Liver (tissue), 3 donors: ENCODE results near the gene AKNAD1.

Source experiments
- ATF3 ChIP-seq: IDR thresholded peaks from 2 replicates; pipeline ENCODE4 v1.6.1; 2016; ENCODE audit warnings: antibody characterized with exemption
- CTCF ChIP-seq: fragments of 150-350 bp; IDR thresholded peaks from 2 replicates; pipeline ENCODE4 v1.5.1; 2017; ENCODE audit warnings: improper control_type of control experiment, low read depth, low read length; ENCODE audit not compliant: missing input control
- FOXA1 ChIP-seq: IDR thresholded peaks from 2 replicates; pipeline ENCODE4 v1.6.1; 2016; ENCODE audit warnings: antibody characterized with exemption
- GABPA ChIP-seq, 2 donors: IDR thresholded peaks in 1 of 2; conservative IDR thresholded peaks in 1 of 2; 2 replicates each; pipeline ENCODE4 v1.6.1; 2016; ENCODE audit warnings: antibody characterized with exemption in 2 of 2, mild to moderate bottlenecking in 1 of 2, moderate library complexity in 1 of 2
- HNF4A ChIP-seq, 2 donors: conservative IDR thresholded peaks; 2 replicates each; pipeline ENCODE4 v1.6.1; 2016; ENCODE audit warnings: antibody characterized with exemption in 2 of 2, mild to moderate bottlenecking in 2 of 2
- MAX ChIP-seq: IDR thresholded peaks from 2 replicates; pipeline ENCODE4 v1.6.1; 2016; ENCODE audit warnings: antibody characterized with exemption
- REST ChIP-seq: IDR thresholded peaks from 2 replicates; pipeline ENCODE4 v1.6.1; 2016; ENCODE audit warnings: antibody characterized with exemption, mild to moderate bottlenecking
- RXRA ChIP-seq, 2 donors: IDR thresholded peaks; 2 replicates each; pipeline ENCODE4 v1.6.1; 2017 to 2018; ENCODE audit warnings: antibody characterized with exemption in 2 of 2, mild to moderate bottlenecking in 1 of 2
- SP1 ChIP-seq: IDR thresholded peaks from 2 replicates; pipeline ENCODE4 v1.6.1; 2018; ENCODE audit warnings: antibody characterized with exemption, mild to moderate bottlenecking
- TAF1 ChIP-seq: conservative IDR thresholded peaks from 2 replicates; pipeline ENCODE4 v1.6.1; 2016; ENCODE audit warnings: antibody characterized with exemption, mild to moderate bottlenecking
- YY1 ChIP-seq: IDR thresholded peaks from 2 replicates; pipeline ENCODE4 v1.6.1; 2016; ENCODE audit warnings: antibody characterized with exemption, mild to moderate bottlenecking
- ZBTB33 ChIP-seq: IDR thresholded peaks from 2 replicates; pipeline ENCODE4 v1.6.1; 2016; ENCODE audit warnings: antibody characterized with exemption
- donor health status: healthy.
- donor health status: healthy.

- TF ChIP-seq SP1 (no peak), CTCF (no peak), GABPA (IDR thresholded peaks at IDR 0.05 in 1 of 2, conservative IDR thresholded peaks at IDR 0.05 in 1 of 2) (no peak), HNF4A (conservative IDR thresholded peaks at IDR 0.05) (no peak), ZBTB33 (no peak), YY1 (no peak), MAX (no peak), REST (no peak), ATF3 (no peak), RXRA (IDR thresholded peaks at IDR 0.05) (no peak), TAF1 (no peak), FOXA1 (no peak)
Observed at GRCh38 chr1:108803548-108803947, 53.3 kb downstream of the AKNAD1 start.
